ENCODE measurements around the gene TUBGCP3.

Gene TUBGCP3

DNA sequence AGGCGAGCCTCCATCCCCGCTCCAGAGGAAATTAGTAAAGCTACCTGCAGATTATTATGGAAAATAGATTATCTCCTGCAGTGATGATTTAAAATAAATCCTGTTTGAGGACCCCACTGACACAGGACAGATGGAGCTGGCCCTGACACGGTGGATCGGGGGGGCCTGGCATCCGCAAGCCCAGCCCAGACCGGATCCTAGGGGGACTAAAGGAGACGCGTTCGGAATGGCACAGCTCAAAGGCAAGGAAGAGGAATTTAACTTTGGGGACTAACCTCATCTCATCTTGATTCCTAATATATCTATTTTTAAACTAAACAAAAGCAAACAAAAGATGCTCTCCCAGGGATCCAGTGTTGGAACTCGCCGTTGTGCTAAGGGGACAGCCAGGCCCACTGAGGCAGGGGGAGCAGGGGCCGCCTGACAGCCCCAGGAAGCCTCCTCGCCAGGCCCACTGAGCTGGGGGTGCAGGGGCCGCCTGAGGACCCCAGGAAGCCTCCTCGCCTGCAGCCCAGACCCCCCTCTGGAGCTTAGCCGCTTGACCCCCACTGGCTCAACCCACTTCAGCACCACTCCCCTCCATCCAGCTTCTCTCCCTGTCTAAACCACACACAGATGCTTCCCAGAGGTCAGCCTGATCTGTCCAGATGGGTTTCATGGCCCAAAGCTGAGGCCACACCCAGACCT is 133.2 kb downstream of the TUBGCP3 start:
- Mint-ChIP-seq H3K9me3 (peaks cover 2% of the 10 kb centered on the region), H3K27ac (no peak overlapping the region), H3K36me3 (ENCODE audit: low read depth) (no peaks in the 10 kb centered on the region), H3K4me1 (no peaks in the 10 kb centered on the region), H3K27me3 (peaks cover 10% of the 10 kb centered on the region), H3K4me3 (no peak overlapping the region)
- ATAC-seq (no peak), DNase-seq (no peak)

DNA sequence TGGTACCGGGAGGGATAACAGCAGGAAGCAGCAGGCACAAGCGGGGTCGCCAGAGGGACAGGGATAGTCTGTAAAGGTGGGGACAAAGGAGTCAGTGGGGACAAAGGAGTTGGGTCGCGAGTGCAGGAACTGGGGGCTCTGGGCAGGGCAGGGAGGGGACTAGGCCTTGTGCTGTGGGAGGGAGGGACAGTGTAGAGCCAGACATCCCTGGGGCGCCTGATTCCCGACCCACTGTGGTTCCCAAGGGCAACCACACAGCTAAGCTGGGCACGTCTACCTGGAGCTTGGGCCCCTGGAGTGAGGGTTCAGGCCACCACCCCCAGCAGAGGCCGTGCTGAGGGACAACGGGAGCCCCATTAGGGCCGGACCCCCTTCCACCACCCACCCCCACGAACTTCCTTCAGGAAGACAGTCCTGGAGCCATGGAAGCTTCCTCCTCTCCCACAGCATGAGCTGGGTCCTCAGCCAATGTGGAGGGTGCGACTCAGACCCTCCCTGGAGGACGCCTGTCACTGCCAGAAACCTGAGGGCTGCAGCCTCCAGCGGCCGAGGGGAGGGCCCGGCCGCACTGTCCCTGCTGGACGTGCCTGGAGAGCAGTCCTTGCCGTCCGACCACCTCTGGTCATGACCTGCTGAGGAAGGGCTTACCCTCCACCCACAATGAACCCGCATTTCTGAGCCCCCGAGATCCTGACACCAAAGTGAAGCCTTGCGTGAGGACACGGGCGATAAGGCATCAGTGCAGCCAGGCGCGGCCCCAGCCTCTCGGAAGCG is 133.9 kb downstream of the TUBGCP3 start:
- H3K4me1 Mint-ChIP-seq = no peaks in the 10 kb centered on the region
- peaks cover 11% of the 10 kb centered on the region for H3K27me3 Mint-ChIP-seq
- no peak overlapping the region for H3K27ac Mint-ChIP-seq
- ATAC-seq = no peak
- H3K9me3 Mint-ChIP-seq = no peaks in the 10 kb centered on the region
- no peak overlapping the region for H3K4me3 Mint-ChIP-seq
- DNase-seq = no peak
- no peaks in the 10 kb centered on the region for H3K36me3 Mint-ChIP-seq (ENCODE audit: low read depth)

DNA sequence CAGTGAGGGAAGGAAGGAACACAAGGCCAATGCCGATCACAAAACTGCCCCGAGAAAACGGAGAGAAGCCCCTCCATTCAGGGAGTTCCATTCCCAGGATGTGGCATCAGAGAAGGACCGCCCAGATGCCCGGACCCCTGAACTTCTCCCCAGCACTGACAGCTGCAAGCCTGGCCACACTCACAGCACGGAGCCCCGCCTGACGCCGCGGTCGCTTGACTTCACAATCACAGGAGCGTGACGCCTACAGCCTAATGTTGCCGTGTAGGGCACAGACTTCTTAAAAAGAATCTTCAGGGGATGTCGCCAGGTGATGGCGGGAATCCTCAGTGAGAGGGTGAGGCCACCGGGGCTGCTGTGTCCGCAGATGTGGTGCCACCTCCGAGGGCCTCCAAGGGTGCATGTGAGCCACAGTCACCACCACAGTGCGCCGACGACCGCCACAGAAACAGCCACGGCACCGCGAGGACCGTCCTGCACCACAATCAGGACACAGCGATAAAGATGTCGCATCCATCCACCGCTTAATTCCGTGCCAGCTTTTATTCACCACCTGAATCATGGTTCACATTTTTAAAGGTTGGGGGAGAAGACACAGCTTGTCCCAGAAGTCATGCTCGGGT is 134.6 kb downstream of the TUBGCP3 start:
- Mint-ChIP-seq H3K36me3 (ENCODE audit: low read depth) (no peaks in the 10 kb centered on the region), H3K27me3 (peaks cover 8% of the 10 kb centered on the region), H3K9me3 (no peaks in the 10 kb centered on the region), H3K27ac (no peak overlapping the region), H3K4me1 (no peaks in the 10 kb centered on the region), H3K4me3 (no peak overlapping the region)
- no peak for ATAC-seq
- no peak for DNase-seq

DNA sequence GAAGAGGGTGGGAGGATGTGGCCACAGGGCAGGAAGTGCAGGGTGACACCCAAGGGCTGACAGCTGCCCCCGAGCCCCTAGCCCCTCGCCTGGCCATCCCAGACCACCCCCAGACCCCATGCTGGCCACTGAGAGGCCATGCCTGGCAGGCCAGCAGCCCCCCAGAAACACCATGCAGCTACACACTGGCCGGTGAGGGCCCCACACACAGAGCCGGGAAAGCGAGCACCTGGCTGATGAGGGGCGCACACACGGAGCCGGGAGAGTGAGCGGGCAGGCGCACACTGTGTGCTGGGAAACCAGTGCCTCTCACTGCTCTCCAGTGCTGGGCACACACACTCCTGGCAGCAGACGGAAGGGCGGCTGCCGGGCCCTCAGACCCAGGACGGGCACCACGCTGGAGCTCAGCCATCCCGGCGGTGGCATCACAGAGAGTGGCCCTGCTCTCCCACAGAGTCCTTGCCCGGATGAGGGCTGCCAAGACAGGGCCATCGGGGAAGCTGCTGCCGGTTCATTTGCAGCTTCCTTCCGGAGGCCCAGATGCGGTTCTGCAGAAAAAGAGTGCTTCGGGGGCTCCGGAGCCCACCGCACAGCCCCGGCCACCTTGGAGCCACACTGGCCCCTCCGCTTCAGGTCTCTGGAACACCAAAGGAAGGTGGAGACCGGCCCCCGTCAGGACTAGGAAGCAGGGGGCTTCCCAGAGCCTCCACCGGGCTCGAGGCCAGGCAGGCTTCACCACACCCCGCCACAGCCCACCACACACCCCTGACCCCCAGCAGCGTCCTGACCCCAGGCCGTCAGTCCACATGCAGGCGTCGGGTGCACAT is 135.4 kb downstream of the TUBGCP3 start:
- Mint-ChIP-seq H3K4me1 (no peaks in the 10 kb centered on the region), H3K9me3 (no peaks in the 10 kb centered on the region), H3K36me3 (ENCODE audit: low read depth) (no peaks in the 10 kb centered on the region), H3K27ac (no peak overlapping the region), H3K4me3 (no peak overlapping the region), H3K27me3 (peaks cover 7% of the 10 kb centered on the region)
- no peak for ATAC-seq
- no peak for DNase-seq

DNA sequence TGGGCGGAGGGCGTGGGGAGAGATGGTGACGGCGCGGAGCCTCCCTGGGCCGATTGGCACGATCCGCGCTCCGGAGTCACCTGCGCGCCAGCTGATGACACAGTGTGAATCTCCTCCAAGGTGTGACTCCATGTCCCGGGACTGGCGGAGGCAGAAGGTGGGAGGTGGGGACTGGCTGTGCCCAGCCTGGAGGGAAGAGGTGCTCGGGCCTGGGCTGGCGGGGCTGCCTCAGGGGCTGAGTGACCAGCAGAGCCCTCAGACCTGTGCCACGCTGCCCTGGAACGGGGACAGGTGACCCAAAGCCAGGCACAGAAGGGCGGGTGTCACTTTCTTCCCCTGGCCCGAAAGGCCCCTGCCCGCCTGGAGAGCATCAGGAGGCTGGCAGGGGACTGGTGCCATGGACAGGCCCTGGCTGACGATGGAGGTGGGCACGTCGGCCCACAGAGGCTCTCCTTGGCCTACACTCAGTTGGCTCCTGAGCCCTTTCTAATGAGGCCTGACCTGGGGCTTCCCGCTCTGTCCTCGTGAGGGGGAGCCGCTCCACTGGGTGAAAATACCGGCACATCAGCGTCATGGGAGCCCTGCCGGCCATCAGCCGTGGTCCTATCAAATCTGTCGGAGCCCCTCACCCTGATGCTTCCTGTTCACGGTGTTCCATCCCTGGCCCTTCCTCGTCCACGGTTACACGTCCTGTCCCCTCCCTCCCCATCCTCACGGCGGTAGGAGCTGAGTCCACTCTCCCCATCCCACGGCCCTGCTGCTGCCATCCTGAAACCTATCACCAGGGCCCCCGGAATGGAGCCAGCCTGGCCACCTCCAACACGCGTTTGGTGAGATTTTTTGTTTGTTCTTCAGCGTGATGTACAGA is 136.2 kb downstream of the TUBGCP3 start:
- no peaks in the 10 kb centered on the region for H3K9me3 Mint-ChIP-seq
- no peak overlapping the region for H3K4me3 Mint-ChIP-seq
- H3K27me3 Mint-ChIP-seq = peaks cover 7% of the 10 kb centered on the region
- no peaks in the 10 kb centered on the region for H3K4me1 Mint-ChIP-seq
- no peaks in the 10 kb centered on the region for H3K36me3 Mint-ChIP-seq (ENCODE audit: low read depth)
- H3K27ac Mint-ChIP-seq = no peak overlapping the region
- DNase-seq = no peak
- no peak for ATAC-seq

DNA sequence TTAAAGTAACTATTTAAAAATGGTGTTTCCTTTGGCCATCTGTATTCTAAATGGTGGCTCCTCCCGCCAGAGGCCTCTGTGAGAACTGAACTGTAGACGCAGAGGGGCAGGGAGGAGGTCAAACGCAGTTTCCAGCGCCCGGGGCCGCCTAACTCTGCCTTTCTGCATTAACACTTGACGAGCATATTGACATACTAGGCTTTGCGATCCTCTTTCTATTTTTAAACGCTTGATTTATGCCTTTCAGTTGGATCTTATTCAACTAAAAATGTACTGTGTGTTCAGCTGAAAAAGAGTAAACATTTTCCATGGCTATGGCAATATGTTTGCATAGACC is 137.1 kb downstream of the TUBGCP3 start:
- no peak for ATAC-seq
- H3K4me1 Mint-ChIP-seq = no peaks in the 10 kb centered on the region
- H3K4me3 Mint-ChIP-seq = no peak overlapping the region
- peaks cover 4% of the 10 kb centered on the region for H3K27me3 Mint-ChIP-seq
- DNase-seq = no peak
- no peaks in the 10 kb centered on the region for H3K36me3 Mint-ChIP-seq (ENCODE audit: low read depth)
- H3K9me3 Mint-ChIP-seq = no peaks in the 10 kb centered on the region
- no peak overlapping the region for H3K27ac Mint-ChIP-seq

DNA sequence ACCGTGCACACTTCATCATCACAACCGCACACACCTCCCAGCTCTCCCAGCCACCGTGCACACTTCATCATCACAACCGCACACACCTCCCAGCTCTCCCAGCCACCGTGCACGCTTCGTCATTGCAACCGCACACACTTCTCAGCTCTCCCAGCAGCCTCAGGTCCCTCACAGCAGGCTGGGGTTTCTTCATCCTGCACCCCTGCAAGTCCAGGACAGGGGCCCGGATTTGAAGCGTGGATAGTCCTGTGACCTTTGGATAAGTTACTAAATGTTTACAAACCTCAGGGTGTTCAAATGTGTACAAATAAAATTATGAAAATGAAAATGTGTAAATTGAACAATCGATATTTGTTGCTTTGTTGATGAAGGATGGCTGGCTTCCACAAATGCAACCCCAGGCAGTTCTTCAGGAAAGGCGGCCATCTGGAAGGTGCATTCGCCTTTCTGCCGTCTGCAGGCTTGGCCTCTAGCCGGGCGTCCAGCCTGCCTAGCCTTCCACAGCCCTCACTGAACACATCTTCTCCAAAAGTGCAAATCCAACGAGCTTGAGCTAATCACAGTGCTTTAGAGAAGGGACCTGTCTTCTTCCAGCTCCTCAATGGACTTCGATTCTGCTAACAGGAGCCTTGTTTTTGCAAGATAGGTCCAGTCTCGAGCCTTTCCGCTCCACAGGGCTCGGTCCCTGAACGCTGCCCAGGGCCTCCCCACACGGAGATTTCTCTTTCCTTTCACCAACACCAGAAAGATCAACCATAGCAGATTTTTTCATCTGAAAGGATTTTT is 137.6 kb downstream of the TUBGCP3 start:
- Mint-ChIP-seq H3K27me3 (peaks cover 4% of the 10 kb centered on the region), H3K4me1 (no peaks in the 10 kb centered on the region), H3K36me3 (ENCODE audit: low read depth) (no peaks in the 10 kb centered on the region), H3K4me3 (no peak overlapping the region), H3K27ac (no peak overlapping the region), H3K9me3 (no peaks in the 10 kb centered on the region)
- no peak for DNase-seq
- no peak for ATAC-seq

DNA sequence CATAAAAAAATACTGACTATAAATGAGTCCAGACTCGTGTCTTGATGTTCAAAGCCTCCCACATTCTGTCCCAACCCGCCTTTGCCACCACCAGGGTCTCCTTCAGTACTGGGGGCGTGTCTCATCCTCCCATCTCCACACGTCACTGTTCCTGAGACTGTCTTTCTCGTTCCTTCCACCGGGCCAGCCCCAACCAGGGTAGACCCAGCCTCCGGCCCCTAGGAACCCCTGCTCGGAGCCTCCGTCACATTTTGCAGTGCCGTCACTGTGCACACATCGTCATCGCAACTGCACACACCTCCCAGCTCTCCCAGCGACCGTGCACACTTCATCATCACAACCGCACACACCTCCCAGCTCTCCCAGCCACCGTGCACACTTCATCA is 138.4 kb downstream of the TUBGCP3 start:
- Mint-ChIP-seq H3K27ac (no peak overlapping the region), H3K4me3 (no peak overlapping the region), H3K9me3 (no peaks in the 10 kb centered on the region), H3K4me1 (no peaks in the 10 kb centered on the region), H3K36me3 (ENCODE audit: low read depth) (no peaks in the 10 kb centered on the region), H3K27me3 (peaks cover 4% of the 10 kb centered on the region)
- no peak for ATAC-seq
- DNase-seq = no peak

DNA sequence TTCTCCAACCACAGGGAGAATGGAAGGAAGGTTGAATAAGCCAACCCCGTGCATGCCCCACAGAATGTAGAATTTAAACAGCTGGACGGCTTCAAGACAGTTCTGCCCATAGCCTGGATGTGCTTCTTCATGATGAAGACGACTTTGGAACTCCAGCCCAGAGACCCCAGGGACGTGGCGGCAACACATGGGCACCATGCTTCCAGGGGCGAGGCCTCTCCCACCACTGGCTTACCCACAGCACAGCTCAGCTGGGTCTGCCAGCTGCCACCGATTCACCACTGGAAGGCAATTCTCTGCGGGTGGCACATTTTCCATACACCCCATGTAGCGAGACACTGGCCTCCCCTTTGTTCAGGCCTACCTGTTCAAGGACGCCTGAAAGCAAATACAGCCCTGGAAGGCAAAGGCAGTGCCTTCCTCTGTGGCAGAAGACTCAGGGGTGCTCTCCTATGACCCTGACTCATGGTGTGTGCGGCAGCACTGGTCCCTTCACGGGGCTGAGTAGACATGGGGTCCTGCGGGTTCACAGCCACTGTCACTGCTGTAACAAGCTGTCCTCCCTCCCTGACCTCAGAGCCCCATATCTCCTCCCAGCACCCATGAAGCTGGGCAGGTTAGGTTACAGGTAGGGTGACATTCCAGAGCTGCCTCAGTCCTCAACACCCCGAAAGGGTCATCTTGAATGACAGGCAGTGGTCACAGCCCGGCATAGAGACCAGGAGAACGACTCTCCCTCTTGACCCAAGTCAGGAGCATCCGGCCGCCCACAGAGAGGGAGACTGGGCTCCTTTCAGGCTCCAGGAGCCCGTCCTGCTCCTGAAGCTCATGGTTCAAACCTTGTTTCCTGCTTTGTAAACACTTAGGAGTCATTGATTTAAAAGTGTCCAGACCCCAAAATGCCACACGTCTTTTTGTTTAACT is 139.1 kb downstream of the TUBGCP3 start:
- Mint-ChIP-seq H3K27me3 (peaks cover 7% of the 10 kb centered on the region), H3K27ac (no peak overlapping the region), H3K36me3 (ENCODE audit: low read depth) (no peaks in the 10 kb centered on the region), H3K4me1 (no peaks in the 10 kb centered on the region), H3K4me3 (no peak overlapping the region), H3K9me3 (no peaks in the 10 kb centered on the region)
- ATAC-seq (no peak), DNase-seq (no peak)

DNA sequence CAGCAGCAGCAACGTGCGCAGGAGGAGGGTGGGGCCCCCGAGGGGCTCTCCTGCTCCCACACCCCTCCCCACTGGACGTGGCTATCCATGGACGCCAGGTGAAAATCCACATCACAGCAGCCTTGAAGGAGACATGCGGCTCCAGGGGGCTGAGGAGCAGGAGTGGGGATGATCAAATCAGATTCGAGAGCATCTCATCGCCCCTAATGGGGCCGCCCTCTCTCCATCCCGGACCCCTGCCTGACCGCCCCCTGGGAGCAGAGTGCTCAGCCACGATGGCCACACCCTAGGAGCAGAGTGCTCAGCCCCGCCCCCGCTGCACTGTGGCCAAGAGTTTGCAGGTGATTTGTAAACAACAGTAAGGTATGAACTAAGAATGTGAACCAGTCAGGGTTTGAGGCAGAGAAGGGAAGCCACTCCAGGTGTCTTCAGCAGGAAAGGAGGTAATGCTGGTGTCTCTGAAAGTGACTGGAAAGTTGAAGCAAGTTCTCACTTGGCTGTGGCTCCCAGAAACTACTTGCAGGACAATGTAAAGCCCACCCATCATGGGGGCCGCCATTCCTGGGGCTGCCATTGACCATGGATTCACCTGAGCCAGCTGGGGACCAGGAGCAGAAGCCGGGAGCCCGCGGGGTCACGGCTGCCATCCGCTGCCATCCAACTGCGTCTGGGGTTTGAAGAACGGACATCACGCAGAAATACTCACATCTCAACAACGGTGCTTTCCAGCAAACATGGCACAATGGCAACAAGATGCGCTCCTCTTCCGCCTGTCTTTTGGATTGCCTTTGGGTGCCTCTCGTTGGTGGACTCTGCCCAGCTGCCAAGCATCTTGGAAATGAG is 140.0 kb downstream of the TUBGCP3 start:
- Mint-ChIP-seq H3K4me1 (no peaks in the 10 kb centered on the region), H3K27ac (no peak overlapping the region), H3K27me3 (peaks cover 16% of the 10 kb centered on the region), H3K36me3 (ENCODE audit: low read depth) (no peaks in the 10 kb centered on the region), H3K4me3 (no peak overlapping the region), H3K9me3 (no peaks in the 10 kb centered on the region)
- DNase-seq (no peak), ATAC-seq (no peak)

DNA sequence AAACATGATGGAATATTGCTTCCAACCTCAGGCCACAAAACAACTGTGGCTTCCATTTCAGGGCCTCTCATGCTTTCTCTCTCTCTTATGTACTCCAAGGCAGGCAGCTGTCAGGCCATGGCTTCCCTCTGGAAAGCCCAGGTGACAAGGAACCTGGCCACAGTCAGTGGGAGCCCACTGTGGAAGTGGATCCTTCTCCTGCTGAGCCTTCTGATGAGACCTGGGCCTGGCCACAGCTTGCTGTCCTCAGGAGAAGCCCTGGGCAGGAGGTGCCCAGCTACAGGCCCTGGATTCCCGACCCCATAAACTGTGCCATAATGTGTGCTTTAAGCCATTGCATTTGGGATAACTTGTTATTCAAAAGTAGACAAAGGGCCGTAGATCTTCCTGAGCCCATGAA is 140.6 kb downstream of the TUBGCP3 start:
- H3K4me3 Mint-ChIP-seq = no peak overlapping the region
- no peaks in the 10 kb centered on the region for H3K9me3 Mint-ChIP-seq
- ATAC-seq (no peak), DNase-seq (no peak)
- no peak overlapping the region for H3K27ac Mint-ChIP-seq
- peaks cover 20% of the 10 kb centered on the region for H3K27me3 Mint-ChIP-seq
- H3K4me1 Mint-ChIP-seq = no peaks in the 10 kb centered on the region
- H3K36me3 Mint-ChIP-seq (ENCODE audit: low read depth) = no peaks in the 10 kb centered on the region

DNA sequence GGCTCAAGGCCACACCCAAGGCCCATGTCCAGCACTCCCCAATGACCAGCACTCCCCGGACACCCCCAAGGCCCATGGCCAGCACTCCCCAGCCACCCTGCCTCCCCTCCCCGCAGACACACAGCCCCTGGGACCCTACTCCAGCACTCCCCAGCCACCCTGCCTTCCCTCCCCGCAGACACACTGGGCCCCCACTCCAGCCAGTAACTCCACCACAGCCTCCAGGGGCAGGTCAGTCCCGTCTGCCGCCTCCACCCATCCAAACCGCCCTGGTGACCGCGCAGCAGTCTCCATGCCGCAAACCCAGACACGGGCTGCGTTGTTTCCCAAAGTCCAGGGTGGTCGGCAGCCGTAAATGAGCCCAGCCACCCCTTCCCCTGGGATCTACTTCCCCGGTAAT is 141.1 kb downstream of the TUBGCP3 start:
- no peak overlapping the region for H3K27ac Mint-ChIP-seq
- ATAC-seq (no peak), DNase-seq (no peak)
- no peaks in the 10 kb centered on the region for H3K9me3 Mint-ChIP-seq
- H3K36me3 Mint-ChIP-seq (ENCODE audit: low read depth) = no peaks in the 10 kb centered on the region
- no peaks in the 10 kb centered on the region for H3K4me1 Mint-ChIP-seq
- no peak overlapping the region for H3K4me3 Mint-ChIP-seq
- peaks cover 20% of the 10 kb centered on the region for H3K27me3 Mint-ChIP-seq

All from activated naive CD8-positive, alpha-beta T cell treated with anti-CD3 and anti-CD28 coated beads, Interleukin-2, amount 50 U/mL, for 24 hours (primary cell).